HUES64 (cell line): Measurements from ENCODE around the gene LRRTM4.
"Not testable (repeated sequence)": the region's sequence is repeated elsewhere in the genome, so short reads cannot be mapped to it uniquely, and the experiment has no call there.

Experiments
- H3K27ac ChIP-seq: 2 replicates; pipeline ENCODE4 v1.7.0; 2013; ENCODE audit warnings: low read depth, low read length, inconsistent platforms
- H3K27me3 ChIP-seq: 2 replicates; pipeline ENCODE4 v1.6.1; 2013; ENCODE audit warnings: mild to moderate bottlenecking, low read length; ENCODE audit not compliant: insufficient read depth
- H3K36me3 ChIP-seq: 2 replicates; pipeline ENCODE4 v1.6.1; 2013; ENCODE audit warnings: mild to moderate bottlenecking, low read length; ENCODE audit not compliant: insufficient read depth
- H3K4me1 ChIP-seq: 2 replicates; pipeline ENCODE4 v1.6.1; 2013; ENCODE audit warnings: mild to moderate bottlenecking, low read length, moderate library complexity; ENCODE audit not compliant: insufficient read depth
- H3K4me3 ChIP-seq: 2 replicates; pipeline ENCODE4 v1.5.1; 2013; ENCODE audit warnings: mild to moderate bottlenecking, low read length, moderate library complexity
- H3K9ac ChIP-seq: 2 replicates; pipeline ENCODE4 v1.6.1; 2013; ENCODE audit warnings: mild to moderate bottlenecking, low read depth, low read length
- H3K9me3 ChIP-seq: 2 replicates; pipeline ENCODE4 v1.6.1; 2013; ENCODE audit warnings: low read depth, low read length; ENCODE audit not compliant: insufficient read depth
- WGBS: fragments of 150-250, 120-280 bp; methylation state at CpG from one replicate; pipeline ENCODE4 v1.1.7; 2013; ENCODE audit warnings: missing lambda C conversion rate; 5-methylcytosine and 5-hydroxymethylcytosine counted together

Gene LRRTM4

DNA sequence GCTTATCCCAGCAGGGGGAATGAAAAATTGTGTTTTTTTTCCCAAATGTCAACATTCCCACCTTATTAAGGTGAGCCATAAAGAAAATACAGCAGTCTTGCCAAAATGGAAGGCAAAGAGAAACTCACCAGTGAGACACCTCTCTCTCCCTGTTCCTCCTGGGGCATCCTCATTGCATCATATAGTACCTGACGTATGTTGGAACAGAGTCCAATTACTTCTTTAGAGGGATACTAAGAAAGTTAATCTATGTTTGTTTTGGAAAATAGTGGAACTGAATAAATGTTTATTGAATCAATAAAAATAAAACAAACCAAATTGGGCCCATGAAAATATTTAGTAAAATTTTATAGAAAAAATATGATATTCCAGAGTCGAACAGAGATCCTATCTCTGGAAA is 700.4 kb downstream of the LRRTM4 start:
- H3K9me3 ChIP-seq = no peaks in the 10 kb centered on the region
- H3K9ac ChIP-seq = no peak overlapping the region
- H3K27me3 ChIP-seq = no peaks in the 10 kb centered on the region
- H3K27ac ChIP-seq = no peak overlapping the region
- no peaks in the 10 kb centered on the region for H3K36me3 ChIP-seq
- H3K4me1 ChIP-seq = no peaks in the 10 kb centered on the region; the same call in 1 of the 2 replicates
- H3K4me3 ChIP-seq = no peak overlapping the region
- WGBS = 100% methylated on average over 1 of the region's 2 CpGs

GRCh38 chr2:76813084-76813483 is 709.1 kb downstream of the LRRTM4 start:
- 100% methylated on average over 1 of the region's 1 CpG for WGBS
- H3K4me3 ChIP-seq = no peak overlapping the region
- no peaks in the 10 kb centered on the region for H3K36me3 ChIP-seq
- no peak overlapping the region for H3K9ac ChIP-seq
- no peaks in the 10 kb centered on the region for H3K27me3 ChIP-seq
- no peaks in the 10 kb centered on the region for H3K9me3 ChIP-seq
- H3K27ac ChIP-seq = no peak overlapping the region
- H3K4me1 ChIP-seq = peaks cover 10% of the 10 kb centered on the region

- no peaks in the 10 kb centered on the region for H3K36me3 ChIP-seq
These were observed 710.0 kb downstream of the LRRTM4 start for GRCh38 chr2:76812156-76812555.

DNA sequence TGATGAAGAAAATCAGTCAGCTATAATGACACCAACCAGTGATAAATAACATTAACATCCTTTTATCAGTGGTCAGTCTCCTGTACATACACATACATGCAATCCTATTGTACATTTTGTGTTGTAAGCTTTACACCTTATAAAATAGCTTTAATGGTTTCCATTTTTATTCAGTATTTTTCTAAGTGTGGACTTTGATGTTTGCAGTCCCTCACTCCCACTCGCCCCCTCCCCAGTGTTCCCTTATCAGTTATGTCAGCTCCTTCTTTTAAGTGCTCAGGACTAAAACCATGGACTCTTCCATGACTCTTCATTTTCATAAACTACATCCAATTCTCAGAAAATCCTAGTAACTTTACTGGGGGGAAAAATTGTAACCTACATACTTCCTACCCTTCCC is 713.0 kb downstream of the LRRTM4 start:
- Histone ChIP-seq H3K9me3 (no peaks in the 10 kb centered on the region), H3K9ac (no peak overlapping the region), H3K27me3 (no peaks in the 10 kb centered on the region), H3K4me3 (no peak overlapping the region), H3K27ac (no peak overlapping the region), H3K4me1 (peaks cover 10% of the 10 kb centered on the region), H3K36me3 (no peaks in the 10 kb centered on the region)
- 90% methylated on average over 1 of the region's 1 CpG for WGBS

More at GRCh38 chr2:76812156-76812555, 710.0 kb downstream of the LRRTM4 start:
- Histone ChIP-seq H3K27me3 (no peaks in the 10 kb centered on the region), H3K4me1 (peaks cover 10% of the 10 kb centered on the region), H3K4me3 (no peak overlapping the region), H3K9me3 (no peaks in the 10 kb centered on the region), H3K9ac (no peak overlapping the region), H3K27ac (no peak overlapping the region)

GRCh38 chr2:76808732-76809131 is 713.4 kb downstream of the LRRTM4 start:
- WGBS = 80% methylated on average over 1 of the region's 1 CpG
- no peak overlapping the region for H3K27ac ChIP-seq
- H3K4me1 ChIP-seq = peaks cover 10% of the 10 kb centered on the region
- H3K27me3 ChIP-seq = no peaks in the 10 kb centered on the region
- no peak overlapping the region for H3K4me3 ChIP-seq
- no peaks in the 10 kb centered on the region for H3K9me3 ChIP-seq
- no peaks in the 10 kb centered on the region for H3K36me3 ChIP-seq
- no peak overlapping the region for H3K9ac ChIP-seq

DNA sequence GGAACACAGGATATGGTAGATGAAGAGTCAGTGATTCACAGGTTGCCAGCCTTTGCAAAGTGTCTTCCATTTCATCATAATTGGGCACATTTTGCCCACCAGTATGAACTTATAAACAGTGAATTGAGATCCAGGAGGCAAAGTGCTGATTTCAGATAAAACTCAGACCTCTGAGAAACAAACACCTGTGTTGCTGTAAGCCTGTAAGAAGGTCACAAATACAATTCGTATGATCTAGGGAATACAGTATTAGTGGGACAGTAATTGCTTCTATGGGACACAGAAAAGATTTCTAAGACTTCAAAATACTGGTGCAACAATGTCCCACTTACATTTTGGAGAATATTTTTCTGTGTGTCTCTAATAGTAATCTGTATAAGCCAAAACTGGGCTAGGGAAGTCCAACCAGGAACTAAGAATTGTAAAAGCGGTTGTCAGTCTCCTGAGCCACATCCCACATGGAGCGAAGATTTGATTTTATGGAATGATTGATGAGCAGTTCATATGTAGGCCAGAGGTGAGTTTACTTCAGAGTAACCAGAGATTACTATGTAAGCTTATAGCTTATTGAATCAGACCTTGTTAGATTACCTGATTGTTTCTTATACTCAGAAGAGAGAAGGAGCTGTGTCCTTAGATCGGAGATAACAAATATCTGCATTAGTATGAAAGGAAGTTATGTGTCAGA is 728.4 kb downstream of the LRRTM4 start:
- Histone ChIP-seq H3K36me3 (no peaks in the 10 kb centered on the region), H3K4me1 (no peaks in the 10 kb centered on the region), H3K9me3 (no peaks in the 10 kb centered on the region), H3K27me3 (no peaks in the 10 kb centered on the region), H3K4me3 (no peak overlapping the region), H3K9ac (no peak overlapping the region), H3K27ac (no peak overlapping the region)
- WGBS = 89% methylated on average over 4 of the region's 4 CpGs

DNA sequence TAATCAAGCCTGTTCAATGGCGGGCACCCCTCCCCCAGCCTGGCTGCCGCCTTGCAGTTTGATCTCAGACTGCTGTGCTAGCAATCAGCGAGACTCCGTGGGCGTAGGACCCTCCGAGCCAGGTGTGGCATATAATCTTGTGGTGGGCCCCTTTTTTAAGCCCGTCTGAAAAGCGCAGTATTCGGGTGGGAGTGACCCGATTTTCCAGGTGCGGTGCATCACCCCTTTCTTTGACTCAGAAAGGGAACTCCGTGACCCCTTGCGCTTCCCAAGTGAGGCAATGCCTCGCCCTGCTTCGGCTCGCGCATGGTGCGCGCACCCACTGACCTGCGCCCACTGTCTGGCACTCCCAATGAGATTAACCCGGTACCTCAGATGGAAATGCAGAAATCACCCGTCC is 740.9 kb downstream of the LRRTM4 start:
- WGBS = 64% methylated on average over 22 of the region's 22 CpGs
- H3K27me3 ChIP-seq, H3K9me3 ChIP-seq, H3K36me3 ChIP-seq: not testable (repeated sequence)
- H3K27ac ChIP-seq = peak overlapping the region; percentile 30; the same call in 1 of the 2 replicates
- H3K4me1 ChIP-seq = peaks cover 11% of the 10 kb centered on the region
- H3K9ac ChIP-seq = peak overlapping the region; percentile 79
- H3K4me3 ChIP-seq = peak overlapping the region; percentile 51

GRCh38 chr2:76763276-76763675 is 758.9 kb downstream of the LRRTM4 start:
- no peaks in the 10 kb centered on the region for H3K27me3 ChIP-seq
- H3K4me3 ChIP-seq = no peak overlapping the region
- no peaks in the 10 kb centered on the region for H3K36me3 ChIP-seq
- no peak overlapping the region for H3K9ac ChIP-seq
- H3K9me3 ChIP-seq = no peaks in the 10 kb centered on the region
- H3K4me1 ChIP-seq = peaks cover 7% of the 10 kb centered on the region; the same call in 1 of the 2 replicates
- no peak overlapping the region for H3K27ac ChIP-seq
- WGBS = 95% methylated on average over 2 of the region's 2 CpGs

GRCh38 chr2:76760367-76760704 is 761.8 kb downstream of the LRRTM4 start:
- Histone ChIP-seq H3K27ac (no peak overlapping the region), H3K27me3 (no peaks in the 10 kb centered on the region), H3K4me3 (no peak overlapping the region)

GRCh38 chr2:76759634-76760366 is 762.4 kb downstream of the LRRTM4 start:
- WGBS = 95% methylated on average over 7 of the region's 7 CpGs
- Histone ChIP-seq H3K9me3 (no peaks in the 10 kb centered on the region), H3K36me3 (no peaks in the 10 kb centered on the region), H3K27me3 (no peaks in the 10 kb centered on the region), H3K4me1 (peaks cover 10% of the 10 kb centered on the region; the same call in 1 of the 2 replicates), H3K4me3 (no peak overlapping the region), H3K27ac (no peak overlapping the region), H3K9ac (no peak overlapping the region)

More at GRCh38 chr2:76760367-76760704, 761.8 kb downstream of the LRRTM4 start:
- no peak overlapping the region for H3K9ac ChIP-seq
- H3K9me3 ChIP-seq = no peaks in the 10 kb centered on the region
- H3K4me1 ChIP-seq = peaks cover 10% of the 10 kb centered on the region; the same call in 1 of the 2 replicates
- no peaks in the 10 kb centered on the region for H3K36me3 ChIP-seq
- 94% methylated on average over 4 of the region's 4 CpGs for WGBS

DNA sequence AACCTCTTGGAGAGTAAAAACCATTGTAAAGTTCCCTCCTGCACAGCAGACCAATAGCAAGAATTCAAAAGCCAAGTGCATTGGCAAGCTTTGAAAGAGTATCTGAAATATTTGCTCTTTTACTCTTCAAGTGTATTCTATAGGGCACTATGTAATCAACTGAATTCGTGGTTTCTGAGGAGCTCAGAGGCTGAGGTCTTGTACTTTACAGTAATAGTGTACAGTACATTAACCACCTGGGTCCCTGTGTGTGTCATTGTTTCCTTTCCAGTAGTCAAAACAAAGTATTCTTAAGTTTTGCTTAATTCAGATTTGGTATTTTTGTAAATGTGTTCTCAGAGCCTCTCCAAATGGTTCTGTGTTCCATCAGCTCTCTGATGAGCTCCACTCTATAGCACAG is 769.7 kb downstream of the LRRTM4 start:
- Histone ChIP-seq H3K27ac (no peak overlapping the region), H3K36me3 (no peaks in the 10 kb centered on the region), H3K4me3 (no peak overlapping the region), H3K27me3 (no peaks in the 10 kb centered on the region), H3K9me3 (no peaks in the 10 kb centered on the region), H3K9ac (no peak overlapping the region), H3K4me1 (0 out of 2 replicates have a peak, but pooled peaks cover under 1% of the 10 kb centered on the region)
- no CpG with 5 or more reads among the region's 1 CpG for WGBS
